SK-N-SH (cell line): ENCODE data around the gene RAB26. TPM values are rescaled to one million over a fixed set of nuclear protein-coding genes. Genes with fewer than 3 reads are reported as not detected.

Source experiments
- CTCF ChIA-PET: fragments of 300-600, 350-600 bp; formaldehyde crosslinking; extraction: SDS; loops from one replicate; lab custom pipeline; 2021; lab: Yijun Ruan, JAX
- POLR2A ChIA-PET: fragments of 350-600 bp; sonication (Branson Sonifier 250); formaldehyde crosslinking; extraction: SDS; loops from one replicate; lab custom pipeline; 2020; ENCODE audit warnings: antibody characterized with exemption, inconsistent platforms; lab: Yijun Ruan, JAX
- DNase-seq: peaks from one replicate; pipeline ENCODE4 v3.0.0; 2012
- H2AFZ ChIP-seq: fragments of 200-600 bp; sonication (generic); 2 replicates; pipeline ENCODE4 v1.8.1; 2016; ENCODE audit warnings: antibody characterized with exemption, mild to moderate bottlenecking, low read depth
- H3F3A ChIP-seq: fragments of 200-600 bp; sonication (generic); replicated peaks from 2 replicates; pipeline ENCODE3; 2016; ENCODE audit warnings: antibody characterized with exemption, mild to moderate bottlenecking; ENCODE audit not compliant: insufficient read depth
- H3K27ac ChIP-seq, 2 experiments: fragments of 200-500 bp in 1 of 2; fragments of 200-600 bp in 1 of 2; sonication (Bioruptor generic) in 1 of 2; sonication (generic), shearing (Covaris generic) in 1 of 2; 2 replicates each; pipeline versions ENCODE4 v1.5.1 to v1.6.1; 2014 to 2016; ENCODE audit warnings: low read depth in 2 of 2, inconsistent platforms in 1 of 2, low read length in 1 of 2, mild to moderate bottlenecking in 1 of 2, mixed read lengths in 1 of 2
- H3K27me3 ChIP-seq: fragments of 200-600 bp; sonication (generic), shearing (Covaris generic); 2 replicates; pipeline ENCODE4 v1.6.1; 2016; ENCODE audit warnings: mixed run types; ENCODE audit not compliant: insufficient read depth
- H3K36me3 ChIP-seq, 2 experiments: fragments of 200-500 bp in 1 of 2; fragments of 200-600 bp in 1 of 2; sonication (Bioruptor generic) in 1 of 2; sonication (generic) in 1 of 2; replicated peaks in 1 of 2; 2 replicates each; pipeline versions ENCODE3 to v1.5.1; 2014 to 2016; ENCODE audit warnings: low read length in 1 of 2, mild to moderate bottlenecking in 1 of 2; ENCODE audit not compliant: insufficient read depth in 2 of 2, control insufficient read depth in 1 of 2
- H3K4me1 ChIP-seq, 2 experiments: fragments of 200-500 bp in 1 of 2; fragments of 200-600 bp in 1 of 2; sonication (Bioruptor generic) in 1 of 2; sonication (generic), shearing (Covaris generic) in 1 of 2; 2 replicates each; pipeline versions ENCODE4 v1.5.1 to v1.6.1; 2014 to 2016; ENCODE audit warnings: low read depth in 1 of 2, low read length in 1 of 2, mixed run types in 1 of 2; ENCODE audit not compliant: insufficient read depth in 2 of 2, control insufficient read depth in 1 of 2
- H3K4me2 ChIP-seq: fragments of 200-600 bp; sonication (generic), shearing (Covaris generic); 2 replicates; pipeline ENCODE4 v1.6.1; 2017; ENCODE audit warnings: mixed run types
- H3K4me3 ChIP-seq, 2 experiments: fragments of 200-500 bp in 1 of 2; fragments of 200-600 bp in 1 of 2; sonication (Bioruptor generic) in 1 of 2; sonication (generic), shearing (Covaris generic) in 1 of 2; 2 replicates each; pipeline versions ENCODE4 v1.5.1 to v1.8.1; 2014 to 2016; ENCODE audit warnings: low read depth in 2 of 2, inconsistent platforms in 1 of 2, low read length in 1 of 2, mild to moderate bottlenecking in 1 of 2, mixed read lengths in 1 of 2, moderate library complexity in 1 of 2
- H3K79me2 ChIP-seq: fragments of 200-600 bp; sonication (generic); 2 replicates; pipeline ENCODE4 v1.8.1; 2017; ENCODE audit warnings: mild to moderate bottlenecking; ENCODE audit not compliant: insufficient read depth
- H3K9ac ChIP-seq: fragments of 200-600 bp; sonication (generic); 2 replicates; pipeline ENCODE4 v1.6.1; 2017; ENCODE audit warnings: mixed run types
- H3K9me2 ChIP-seq: fragments of 200-600 bp; sonication (generic); 2 replicates; pipeline ENCODE4 v1.6.1; 2017; ENCODE audit warnings: mixed run types
- H3K9me3 ChIP-seq: fragments of 200-600 bp; sonication (generic); 2 replicates; pipeline ENCODE4 v1.6.1; 2017; ENCODE audit warnings: mixed run types, mild to moderate bottlenecking, moderate library complexity
- H4K20me1 ChIP-seq: fragments of 200-600 bp; sonication (generic); 2 replicates; pipeline ENCODE4 v1.6.1; 2017; ENCODE audit warnings: mild to moderate bottlenecking, mixed run types; ENCODE audit not compliant: insufficient read depth
- CHD2 ChIP-seq: fragments of 150-350 bp; IDR thresholded peaks from 2 replicates; pipeline ENCODE4 v1.6.1; 2018; ENCODE audit warnings: low read length; ENCODE audit not compliant: partially characterized antibody
- EP300 ChIP-seq, 2 experiments: IDR thresholded peaks; 2 replicates each; pipeline versions ENCODE4 v1.4.0 to v1.6.1; 2012; ENCODE audit warnings: borderline replicate concordance in 1 of 2, low read depth in 1 of 2, low read length in 1 of 2
- FOXM1 ChIP-seq: IDR thresholded peaks from 2 replicates; pipeline ENCODE4 v1.4.0; 2012; ENCODE audit warnings: low read depth, mild to moderate bottlenecking
- GABPA ChIP-seq: IDR thresholded peaks from 2 replicates; pipeline ENCODE4 v1.4.0; 2012; ENCODE audit warnings: low read depth, mild to moderate bottlenecking
- JUND ChIP-seq: IDR thresholded peaks from 2 replicates; pipeline ENCODE4 v1.4.0; 2012
- MEF2A ChIP-seq: IDR thresholded peaks from 2 replicates; pipeline ENCODE4 v1.4.0; 2012; ENCODE audit warnings: low read depth, borderline replicate concordance
- NRF1 ChIP-seq: IDR thresholded peaks from 2 replicates; pipeline ENCODE4 v1.6.1; 2012; ENCODE audit warnings: low read depth, mild to moderate bottlenecking, low read length
- POLR2AphosphoS5 ChIP-seq: IDR thresholded peaks from 2 replicates; pipeline ENCODE4 v1.6.1; 2012; ENCODE audit warnings: low read depth, low read length
- RAD21 ChIP-seq: IDR thresholded peaks from 2 replicates; pipeline ENCODE4 v1.6.1; 2012; ENCODE audit warnings: mild to moderate bottlenecking, low read length
- RFX5 ChIP-seq: IDR thresholded peaks from 2 replicates; pipeline ENCODE4 v1.6.1; 2012; ENCODE audit warnings: mild to moderate bottlenecking, improper control_type of control experiment, low read length
- SIN3A ChIP-seq: IDR thresholded peaks from 2 replicates; pipeline ENCODE4 v1.6.1; 2012; ENCODE audit warnings: low read depth, mild to moderate bottlenecking, low read length, moderate library complexity, borderline replicate concordance
- SMC3 ChIP-seq: IDR thresholded peaks from 2 replicates; pipeline ENCODE4 v1.6.1; 2012; ENCODE audit warnings: low read depth, low read length, improper control_type of control experiment
- TAF1 ChIP-seq: IDR thresholded peaks from 2 replicates; pipeline ENCODE4 v1.6.1; 2012; ENCODE audit warnings: low read depth, mild to moderate bottlenecking, low read length, moderate library complexity, borderline replicate concordance
- TCF12 ChIP-seq: IDR thresholded peaks from 2 replicates; pipeline ENCODE4 v1.4.0; 2012
- TEAD4 ChIP-seq: IDR thresholded peaks from 2 replicates; pipeline ENCODE4 v1.4.0; 2012; ENCODE audit warnings: mild to moderate bottlenecking, borderline replicate concordance; ENCODE audit not compliant: insufficient read depth
- YY1 ChIP-seq: IDR thresholded peaks from 2 replicates; pipeline ENCODE4 v1.4.0; 2012; ENCODE audit warnings: low read depth, mild to moderate bottlenecking
- ZBTB33 ChIP-seq: IDR thresholded peaks from 2 replicates; pipeline ENCODE4 v1.4.0; 2012; ENCODE audit warnings: low read depth, borderline replicate concordance
- WGBS: methylation state at CpG from one replicate; pipeline ENCODE4 v1.1.6; 2017; ENCODE audit warnings: low lambda C conversion rate; 5-methylcytosine and 5-hydroxymethylcytosine counted together
- polyA plus RNA-seq, 3 experiments: library from polyadenylated mRNA; depleted of rRNA; stranded (reverse); fragments of >200 nt; gene quantifications; 2 replicates each; pipeline ENCODE4 v1.2.3, GENCODE V29; 2012
- TF ChIP-seq, protein P1 (sequence below): fragments of 200-600 bp; sonication (generic); IDR thresholded peaks from 2 replicates; pipeline ENCODE4 v1.6.1; 2017; ENCODE audit warnings: antibody characterized with exemption, mild to moderate bottlenecking, moderate library complexity
- TF ChIP-seq, protein P2 (sequence below): fragments of 150-350 bp; IDR thresholded peaks from 2 replicates; pipeline ENCODE4 v1.6.1; 2017; ENCODE audit warnings: antibody characterized with exemption, low read length, low read depth, borderline replicate concordance

RAB26 gene
- polyA plus RNA-seq, 1 of the 3 experiments (the other 2 are of a cell fraction) = 14.3 TPM

GRCh38 chr16:2159175-2159838 lies 10.9 kb downstream of the RAB26 start:
- CTCF ChIA-PET = no interaction called here
- Histone ChIP-seq H3K4me2 (no peak overlapping the region), H3K9me3 (no peaks in the 10 kb centered on the region), H3K36me3 (peaks cover 5 to 12% of the 10 kb centered on the region in 2 experiments), H3K4me1 (peaks cover 11 to 28% of the 10 kb centered on the region in 2 experiments; a peak in 3 of 4 replicates), H3K4me3 (no peak overlapping the region), H3K27ac (no peak overlapping the region; a peak in 1 of 4 replicates), H3K9me2 (no peaks in the 10 kb centered on the region), H3K79me2 (peaks cover 87% of the 10 kb centered on the region), H2AFZ (no peak overlapping the region), H3K27me3 (no peaks in the 10 kb centered on the region), H3K9ac (no peak overlapping the region), H4K20me1 (peaks cover 74% of the 10 kb centered on the region), H3F3A (peaks cover 3% of the 10 kb centered on the region)
- DNase-seq = no peak
- WGBS = 79% methylated on average over 14 of the region's 24 CpGs
- POLR2A ChIA-PET = no interaction called here
- TF ChIP-seq ZBTB33 (no peak), JUND (no peak), CHD2 (no peak), GABPA (no peak), EP300 (IDR thresholded peaks at IDR 0.05; ENCODE audit: borderline replicate concordance in 1 of 2, low read depth in 1 of 2, low read length in 1 of 2) (no peak), YY1 (no peak), SIN3A (no peak), TCF12 (no peak)

GRCh38 chr16:2160915-2161551 lies 12.6 kb downstream of the RAB26 start:
- Histone ChIP-seq H3K4me2 (no peak overlapping the region), H3K9me2 (no peaks in the 10 kb centered on the region), H3K9ac (no peak overlapping the region), H3K27ac (no peak overlapping the region; a peak in 1 of 4 replicates), H4K20me1 (peaks cover 66% of the 10 kb centered on the region), H2AFZ (no peak overlapping the region), H3F3A (peaks cover 3% of the 10 kb centered on the region), H3K36me3 (peaks cover 0 to 15% of the 10 kb centered on the region in 2 experiments), H3K4me1 (peaks cover 11 to 28% of the 10 kb centered on the region in 2 experiments; a peak in 3 of 4 replicates), H3K27me3 (no peaks in the 10 kb centered on the region), H3K9me3 (no peaks in the 10 kb centered on the region), H3K4me3 (no peak overlapping the region), H3K79me2 (peaks cover 76% of the 10 kb centered on the region)
- POLR2A ChIA-PET = interaction anchor here (0.9 kb wide), 1 partner anchor 34 kb away, joined by 3 read pairs; no protein-coding TSS in a partner anchor
- CTCF ChIA-PET = interaction anchor here (1.1 kb wide), 1 partner anchor 34 kb away, joined by 3 read pairs; no protein-coding TSS in a partner anchor
- 93% methylated on average over 13 of the region's 20 CpGs for WGBS
- no peak for TF ChIP-seq RAD21
- no peak for TF ChIP-seq CHD2
- TF ChIP-seq, protein P1, sequence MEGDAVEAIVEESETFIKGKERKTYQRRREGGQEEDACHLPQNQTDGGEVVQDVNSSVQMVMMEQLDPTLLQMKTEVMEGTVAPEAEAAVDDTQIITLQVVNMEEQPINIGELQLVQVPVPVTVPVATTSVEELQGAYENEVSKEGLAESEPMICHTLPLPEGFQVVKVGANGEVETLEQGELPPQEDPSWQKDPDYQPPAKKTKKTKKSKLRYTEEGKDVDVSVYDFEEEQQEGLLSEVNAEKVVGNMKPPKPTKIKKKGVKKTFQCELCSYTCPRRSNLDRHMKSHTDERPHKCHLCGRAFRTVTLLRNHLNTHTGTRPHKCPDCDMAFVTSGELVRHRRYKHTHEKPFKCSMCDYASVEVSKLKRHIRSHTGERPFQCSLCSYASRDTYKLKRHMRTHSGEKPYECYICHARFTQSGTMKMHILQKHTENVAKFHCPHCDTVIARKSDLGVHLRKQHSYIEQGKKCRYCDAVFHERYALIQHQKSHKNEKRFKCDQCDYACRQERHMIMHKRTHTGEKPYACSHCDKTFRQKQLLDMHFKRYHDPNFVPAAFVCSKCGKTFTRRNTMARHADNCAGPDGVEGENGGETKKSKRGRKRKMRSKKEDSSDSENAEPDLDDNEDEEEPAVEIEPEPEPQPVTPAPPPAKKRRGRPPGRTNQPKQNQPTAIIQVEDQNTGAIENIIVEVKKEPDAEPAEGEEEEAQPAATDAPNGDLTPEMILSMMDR = no peak
- TF ChIP-seq SMC3 = no peak
- TF ChIP-seq POLR2AphosphoS5 = no peak
- no peak for TF ChIP-seq FOXM1
- TF ChIP-seq TAF1 = no peak
- TF ChIP-seq, protein P2, sequence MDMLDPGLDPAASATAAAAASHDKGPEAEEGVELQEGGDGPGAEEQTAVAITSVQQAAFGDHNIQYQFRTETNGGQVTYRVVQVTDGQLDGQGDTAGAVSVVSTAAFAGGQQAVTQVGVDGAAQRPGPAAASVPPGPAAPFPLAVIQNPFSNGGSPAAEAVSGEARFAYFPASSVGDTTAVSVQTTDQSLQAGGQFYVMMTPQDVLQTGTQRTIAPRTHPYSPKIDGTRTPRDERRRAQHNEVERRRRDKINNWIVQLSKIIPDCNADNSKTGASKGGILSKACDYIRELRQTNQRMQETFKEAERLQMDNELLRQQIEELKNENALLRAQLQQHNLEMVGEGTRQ = no peak
- no peak for TF ChIP-seq ZBTB33
- TF ChIP-seq NRF1 = no peak
- no peak for TF ChIP-seq RFX5
- no peak for TF ChIP-seq MEF2A
- TF ChIP-seq TEAD4 = no peak
- DNase-seq = no peak
